GM23338 (cell line): Measurements from ENCODE around the gene ANKRD23.

Experiments used
- EZH2phosphoT487 ChIP-seq: fragments of 200-600 bp; sonication (generic); IDR thresholded peaks from one replicate; pipeline ENCODE4 v1.8.1; 2018; ENCODE audit warnings: antibody characterized with exemption; ENCODE audit not compliant: unreplicated experiment
- TF ChIP-seq, protein P1 (sequence below), 2 experiments: fragments of 200-600 bp in 1 of 2; sonication (generic) in 1 of 2; conservative IDR thresholded peaks; 2 replicates each; pipeline versions ENCODE4 v1.5.1 to v1.6.1; 2016 to 2017; ENCODE audit warnings: antibody characterized with exemption in 2 of 2, low read depth in 2 of 2, mild to moderate bottlenecking in 2 of 2, moderate library complexity in 1 of 2

- TF ChIP-seq EZH2phosphoT487: no peak
- TF ChIP-seq, protein P1, sequence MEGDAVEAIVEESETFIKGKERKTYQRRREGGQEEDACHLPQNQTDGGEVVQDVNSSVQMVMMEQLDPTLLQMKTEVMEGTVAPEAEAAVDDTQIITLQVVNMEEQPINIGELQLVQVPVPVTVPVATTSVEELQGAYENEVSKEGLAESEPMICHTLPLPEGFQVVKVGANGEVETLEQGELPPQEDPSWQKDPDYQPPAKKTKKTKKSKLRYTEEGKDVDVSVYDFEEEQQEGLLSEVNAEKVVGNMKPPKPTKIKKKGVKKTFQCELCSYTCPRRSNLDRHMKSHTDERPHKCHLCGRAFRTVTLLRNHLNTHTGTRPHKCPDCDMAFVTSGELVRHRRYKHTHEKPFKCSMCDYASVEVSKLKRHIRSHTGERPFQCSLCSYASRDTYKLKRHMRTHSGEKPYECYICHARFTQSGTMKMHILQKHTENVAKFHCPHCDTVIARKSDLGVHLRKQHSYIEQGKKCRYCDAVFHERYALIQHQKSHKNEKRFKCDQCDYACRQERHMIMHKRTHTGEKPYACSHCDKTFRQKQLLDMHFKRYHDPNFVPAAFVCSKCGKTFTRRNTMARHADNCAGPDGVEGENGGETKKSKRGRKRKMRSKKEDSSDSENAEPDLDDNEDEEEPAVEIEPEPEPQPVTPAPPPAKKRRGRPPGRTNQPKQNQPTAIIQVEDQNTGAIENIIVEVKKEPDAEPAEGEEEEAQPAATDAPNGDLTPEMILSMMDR (conservative IDR thresholded peaks at IDR 0.05; ENCODE audit: low read depth in 2 of 2): no peak
These were observed 43.5 kb downstream of the ANKRD23 start for GRCh38 chr2:96800061-96801004.
